NCI-H1694 (cell line): ENCODE measurements around the gene RNF43.

ENCODE experiments used
- DNase-seq: peaks from one replicate; lab custom pipeline; 2025; lab: John Stamatoyannopoulos, UW

RNF43 gene

GRCh38 chr17:58381124-58382035, 36.0 kb downstream of the RNF43 start:
- DNase-seq = no peak

- no peak for DNase-seq
Measured at GRCh38 chr17:58380207-58381123, 36.9 kb downstream of the RNF43 start.

DNA sequence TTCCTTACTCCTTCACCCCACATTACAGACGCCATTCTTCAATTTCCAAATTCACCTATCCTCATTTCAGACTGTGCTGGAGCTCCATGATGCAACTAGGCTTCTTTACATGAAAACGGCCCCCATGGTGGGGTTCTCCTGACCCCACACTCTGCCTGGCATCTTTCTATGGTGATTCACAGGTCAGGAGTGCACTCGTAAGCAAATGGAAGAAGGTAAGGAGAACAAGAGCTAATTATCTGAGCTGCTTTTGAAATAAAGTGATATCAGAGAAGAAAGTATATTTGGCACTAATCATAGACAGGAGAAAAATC, 37.9 kb downstream of the RNF43 start:
- no peak for DNase-seq

DNA sequence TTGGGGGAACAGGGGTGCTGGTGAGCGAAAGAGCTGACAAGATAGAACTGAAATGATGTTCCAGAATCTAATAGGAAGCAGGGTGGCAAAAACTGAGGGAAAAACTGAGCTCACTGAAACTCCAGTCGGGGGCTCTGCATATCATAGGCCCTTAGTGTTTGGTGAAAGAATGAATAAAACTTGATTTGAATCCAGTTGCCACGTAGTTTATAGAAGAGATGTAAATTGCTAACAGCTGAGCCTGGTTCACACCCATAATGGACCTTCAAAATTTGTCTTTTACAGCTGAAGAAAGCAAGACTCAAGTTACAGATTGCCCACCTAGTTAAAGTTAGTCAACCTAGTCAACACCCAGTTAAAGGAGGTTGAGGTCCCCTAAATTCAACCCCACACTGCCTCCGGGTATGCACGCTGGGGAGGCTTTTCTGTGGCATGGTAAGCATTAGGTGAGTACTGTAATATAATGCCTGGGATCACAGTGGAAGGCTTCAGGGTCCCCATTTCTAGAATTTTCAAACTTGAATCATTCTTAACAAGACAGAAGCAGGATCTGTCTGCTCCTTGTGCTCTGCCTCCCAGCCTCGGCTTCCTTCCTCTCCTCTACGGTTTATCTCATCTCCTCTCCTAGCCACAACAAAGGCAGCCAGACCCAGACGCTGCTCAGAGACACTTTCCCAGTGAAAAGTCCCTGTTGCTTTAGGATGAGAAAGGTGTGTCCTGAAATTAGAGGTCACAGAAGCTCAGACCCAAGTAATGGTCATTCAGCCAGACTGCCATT, 38.4 kb downstream of the RNF43 start:
- no peak for DNase-seq

DNA sequence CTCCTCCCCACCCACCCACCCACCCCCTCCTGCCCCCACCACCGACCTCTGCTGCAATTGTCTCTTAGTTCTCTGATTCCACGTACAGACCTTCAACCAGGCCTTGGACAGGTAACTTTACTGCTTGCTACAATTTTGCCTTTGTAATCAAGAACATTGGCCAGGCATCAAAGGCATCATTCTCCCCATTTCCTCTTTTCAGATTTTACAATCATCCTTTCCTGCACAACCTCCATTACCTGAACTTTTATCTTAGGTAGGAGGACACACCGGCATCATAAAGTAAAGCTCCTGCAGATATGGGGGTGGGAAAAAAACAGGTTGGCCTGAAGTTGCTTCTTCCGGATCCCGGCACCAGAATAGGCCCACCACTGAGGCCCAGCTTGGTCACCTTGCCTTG, 39.7 kb downstream of the RNF43 start:
- DNase-seq = no peak

GRCh38 chr17:58377093-58377601, 40.2 kb downstream of the RNF43 start:
- DNase-seq = no peak

- no peak for DNase-seq
Measured at GRCh38 chr17:58376472-58377000, 40.8 kb downstream of the RNF43 start.

DNA sequence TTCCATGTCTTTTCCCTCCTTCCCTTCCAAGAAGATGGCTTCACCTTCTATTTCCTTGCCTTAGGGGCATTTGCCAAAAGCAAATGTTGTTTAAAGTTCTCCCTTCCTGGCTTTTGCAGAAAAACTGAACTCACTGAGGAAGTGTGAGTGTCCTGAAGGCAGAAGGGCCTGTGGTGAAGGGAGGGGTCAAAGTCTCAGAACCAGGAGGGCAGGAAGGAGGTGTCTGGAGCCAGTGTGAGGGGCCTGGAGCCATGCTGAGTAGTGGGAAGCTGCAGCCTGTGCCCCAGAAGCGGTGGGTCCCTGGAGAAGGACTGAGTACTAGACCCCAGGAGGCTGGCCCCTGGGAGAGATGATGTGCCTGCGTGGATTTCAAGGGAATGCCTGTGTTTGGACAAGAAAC, 41.5 kb downstream of the RNF43 start:
- no peak for DNase-seq

DNA sequence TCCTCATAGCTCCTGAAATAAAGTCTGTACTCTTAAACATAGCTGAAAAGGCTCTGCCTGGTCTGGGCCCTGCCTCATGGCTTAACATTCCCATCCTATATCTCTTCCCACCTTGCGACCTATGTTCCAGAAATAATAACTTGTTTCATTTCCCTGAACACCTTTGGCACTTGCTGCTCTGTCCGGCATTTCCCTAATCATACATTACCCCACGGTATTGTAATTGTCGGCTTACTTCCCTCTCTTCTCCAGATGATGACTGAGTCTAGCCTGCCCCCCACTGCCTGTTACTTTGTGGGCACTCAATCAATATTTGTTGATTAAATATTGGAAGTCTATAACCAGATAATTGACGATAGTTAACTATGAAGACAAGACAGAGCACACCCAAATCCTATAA, 42.1 kb downstream of the RNF43 start:
- DNase-seq = no peak

- no peak for DNase-seq
Measured at GRCh38 chr17:58373923-58374322, 43.4 kb downstream of the RNF43 start.

- DNase-seq = no peak
Measured at GRCh38 chr17:58373003-58373402, 44.3 kb downstream of the RNF43 start.

- DNase-seq = no peak
Measured at GRCh38 chr17:58371300-58371950, 45.9 kb downstream of the RNF43 start.

GRCh38 chr17:58370716-58371115, 46.6 kb downstream of the RNF43 start:
- no peak for DNase-seq

GRCh38 chr17:58370309-58370708, 47.0 kb downstream of the RNF43 start:
- no peak for DNase-seq

GRCh38 chr17:58369214-58370031, 47.9 kb downstream of the RNF43 start:
- DNase-seq = no peak

DNA sequence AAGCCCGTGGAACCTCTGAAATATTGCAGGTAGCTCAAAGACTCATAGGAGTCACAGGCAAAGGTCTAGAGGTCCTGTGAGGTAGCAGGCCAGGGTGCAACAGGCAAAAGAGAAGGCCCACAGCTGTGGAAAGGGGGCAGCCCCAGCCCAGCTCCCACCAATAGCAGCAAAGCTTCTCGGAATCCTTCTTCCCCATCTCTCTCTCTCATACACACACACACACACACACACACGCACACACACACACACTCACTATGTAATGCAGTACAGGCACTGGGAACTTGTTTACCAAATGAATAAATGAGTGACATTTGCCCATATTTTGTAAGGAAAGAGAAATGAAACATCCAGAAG, 48.5 kb downstream of the RNF43 start:
- DNase-seq = no peak
